PFSK-1 (cell line): ENCODE results near the gene PKIB.

Source experiments
- FOXP2 ChIP-seq: optimal IDR thresholded peaks from 2 replicates; pipeline ENCODE3; 2011; ENCODE audit warnings: borderline replicate concordance, control low read depth, inconsistent platforms; ENCODE audit not compliant: insufficient read depth; ENCODE audit errors: extremely low read length, extremely low read depth
- POLR2AphosphoS5 ChIP-seq: IDR thresholded peaks from 2 replicates; pipeline ENCODE4 v1.6.1; 2012; ENCODE audit warnings: low read depth, mild to moderate bottlenecking, control low read depth, low read length, moderate library complexity
- REST ChIP-seq, 2 experiments: IDR thresholded peaks; 2 replicates each; pipeline versions ENCODE4 v1.6.1 to v1.8.0; 2011 to 2012; ENCODE audit warnings: low read depth in 2 of 2, low read length in 2 of 2, control low read depth in 1 of 2, inconsistent platforms in 1 of 2, mild to moderate bottlenecking in 1 of 2, moderate library complexity in 1 of 2; ENCODE audit not compliant: insufficient read depth in 1 of 2
- SIN3A ChIP-seq: IDR thresholded peaks from 2 replicates; pipeline ENCODE4 v1.6.1; 2012; ENCODE audit warnings: mild to moderate bottlenecking, low read length, moderate library complexity, borderline replicate concordance; ENCODE audit not compliant: insufficient read depth
- TAF1 ChIP-seq: IDR thresholded peaks from 2 replicates; pipeline ENCODE4 v1.6.1; 2012; ENCODE audit warnings: low read length, control low read depth, borderline replicate concordance; ENCODE audit not compliant: insufficient read depth

PKIB gene

DNA sequence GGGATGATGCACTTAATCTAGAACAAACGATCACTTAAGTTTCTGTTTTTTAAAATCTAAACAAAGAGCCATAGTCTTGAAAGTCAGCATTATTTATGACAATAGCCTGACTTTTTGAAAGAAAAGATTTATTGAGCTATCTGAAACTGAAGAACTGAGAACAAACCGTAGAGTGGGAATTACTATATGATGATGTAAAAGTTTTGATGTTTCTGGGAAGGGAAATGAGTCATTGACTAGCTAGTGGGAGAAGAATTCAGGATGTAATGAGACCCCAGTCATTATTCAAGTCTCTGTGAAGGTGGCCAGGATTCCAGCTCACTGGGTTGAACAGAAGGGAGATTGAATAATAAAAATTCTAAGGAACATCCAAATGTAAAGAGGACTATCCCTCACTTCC, 85.9 kb downstream of the PKIB start:
- no peak for TF ChIP-seq SIN3A
- TF ChIP-seq TAF1, result no peak
- TF ChIP-seq POLR2AphosphoS5, result no peak
- no peak for TF ChIP-seq FOXP2

GRCh38 chr6:122696853-122697252, 86.6 kb downstream of the PKIB start:
- TF ChIP-seq FOXP2 (no peak), TAF1 (no peak), REST (IDR thresholded peaks at IDR 0.05; ENCODE audit: insufficient read depth in 1 of 2, low read depth in 2 of 2, low read length in 2 of 2) (no peak), SIN3A (no peak), POLR2AphosphoS5 (no peak)

DNA sequence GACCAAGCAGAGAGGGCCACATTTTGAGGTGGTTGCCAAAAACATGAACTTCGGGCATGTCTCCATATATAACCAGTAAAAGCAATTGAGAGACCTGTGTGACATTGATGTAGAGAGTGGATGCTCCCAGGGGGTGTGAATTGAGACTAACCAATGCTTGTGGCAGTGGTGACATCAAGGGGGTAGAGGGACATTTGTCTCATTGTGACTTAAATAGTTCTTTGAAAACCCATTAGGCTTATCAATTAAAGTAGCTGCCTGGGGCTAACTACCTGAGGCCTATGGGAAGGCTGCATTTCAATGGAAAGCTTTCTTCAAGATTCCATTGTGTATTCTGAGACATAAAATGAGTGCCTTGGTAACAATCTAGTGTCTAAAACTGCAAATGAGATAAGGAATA, 87.3 kb downstream of the PKIB start:
- TF ChIP-seq TAF1 (no peak), REST (IDR thresholded peaks at IDR 0.05; ENCODE audit: insufficient read depth in 1 of 2, low read depth in 2 of 2, low read length in 2 of 2) (no peak), POLR2AphosphoS5 (no peak), FOXP2 (no peak), SIN3A (no peak)

- TF ChIP-seq TAF1, result no peak
- no peak for TF ChIP-seq FOXP2
- TF ChIP-seq SIN3A, result no peak
- no peak for TF ChIP-seq POLR2AphosphoS5
- no peak for TF ChIP-seq REST (IDR thresholded peaks at IDR 0.05; ENCODE audit: insufficient read depth in 1 of 2, low read depth in 2 of 2, low read length in 2 of 2)
Observed at GRCh38 chr6:122701666-122702065, 91.5 kb downstream of the PKIB start.

- TF ChIP-seq TAF1 (no peak), SIN3A (no peak), FOXP2 (no peak), POLR2AphosphoS5 (no peak), REST (IDR thresholded peaks at IDR 0.05; ENCODE audit: insufficient read depth in 1 of 2, low read depth in 2 of 2, low read length in 2 of 2) (no peak)
Observed at GRCh38 chr6:122702841-122703240, 92.6 kb downstream of the PKIB start.
